Measurements from ENCODE around the gene GSTK1.
A peak's percentile ranks its signal among the peaks of the same experiment; 100 is the strongest.
"Not testable (repeated sequence)": the region's sequence is repeated elsewhere in the genome, so short reads cannot be mapped to it uniquely, and the experiment has no call there.

The GSTK1 gene

DNA sequence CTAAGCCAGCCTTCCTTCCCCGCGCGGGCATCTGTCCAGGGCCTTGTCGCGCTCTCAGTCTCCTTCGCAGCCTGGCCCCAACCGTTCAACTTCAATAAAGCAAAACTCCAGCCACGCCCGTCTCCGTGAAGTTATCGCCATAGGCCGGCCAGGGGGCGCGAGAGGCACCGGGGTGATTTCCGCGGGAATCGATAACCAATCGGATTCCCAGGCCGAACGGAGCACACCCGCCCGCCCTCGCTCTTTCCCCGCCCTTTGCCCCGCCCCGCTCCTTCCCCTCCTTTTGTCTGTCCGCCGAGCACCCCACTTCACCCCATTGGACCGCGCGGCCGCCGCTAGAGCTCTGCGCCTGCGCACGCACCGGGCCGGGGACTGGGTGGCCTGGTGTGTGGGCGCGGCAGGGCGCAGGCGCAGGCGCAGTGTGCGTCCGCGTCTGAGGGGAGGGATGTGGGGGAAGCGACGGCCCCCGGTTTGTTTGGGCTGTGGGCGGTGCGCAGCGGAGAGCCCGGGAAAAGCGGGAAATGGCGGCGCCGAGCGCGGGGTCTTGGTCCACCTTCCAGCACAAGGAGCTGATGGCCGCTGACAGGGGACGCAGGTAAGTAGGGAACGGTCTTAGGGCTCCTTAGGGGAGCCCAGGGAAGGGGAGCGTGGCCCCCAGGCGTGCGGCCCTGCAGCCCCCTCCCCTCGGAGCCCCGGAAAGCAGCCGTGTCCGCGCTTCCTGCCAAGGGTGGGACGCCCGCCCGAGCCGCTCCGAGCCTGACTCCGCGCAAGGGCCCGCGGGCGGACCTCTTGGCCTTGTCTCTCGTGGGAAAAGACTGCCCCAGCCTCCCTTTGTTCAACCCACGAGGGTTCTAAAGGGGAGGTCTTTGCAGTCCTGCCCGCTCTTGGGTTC, 24.9 kb downstream of the GSTK1 start, which contains the start of gene CASP2:
Gene CASP2, plus strand, starts transcription at position 417 of the 892 bp plus-strand sequence. Its CDS starts 105 bp downstream, at position 522.
- ChIA-PET CTCF (interaction anchor here (0.6 to 3.1 kb wide), 14 partner anchors 10 to 92 kb away, joined by 3 to 21 read pairs (median 4); partner anchors contain the start of gene GSTK1), POLR2A (interaction anchor here (0.6 to 1.0 kb wide), 5 partner anchors 9 to 100 kb away, joined by 3 to 8 read pairs (median 3); partner anchors contain the start of gene GSTK1)
- DNase-seq (ENCODE audit: extremely low spot score): peak; percentile 100
- TF ChIP-seq, protein P1, sequence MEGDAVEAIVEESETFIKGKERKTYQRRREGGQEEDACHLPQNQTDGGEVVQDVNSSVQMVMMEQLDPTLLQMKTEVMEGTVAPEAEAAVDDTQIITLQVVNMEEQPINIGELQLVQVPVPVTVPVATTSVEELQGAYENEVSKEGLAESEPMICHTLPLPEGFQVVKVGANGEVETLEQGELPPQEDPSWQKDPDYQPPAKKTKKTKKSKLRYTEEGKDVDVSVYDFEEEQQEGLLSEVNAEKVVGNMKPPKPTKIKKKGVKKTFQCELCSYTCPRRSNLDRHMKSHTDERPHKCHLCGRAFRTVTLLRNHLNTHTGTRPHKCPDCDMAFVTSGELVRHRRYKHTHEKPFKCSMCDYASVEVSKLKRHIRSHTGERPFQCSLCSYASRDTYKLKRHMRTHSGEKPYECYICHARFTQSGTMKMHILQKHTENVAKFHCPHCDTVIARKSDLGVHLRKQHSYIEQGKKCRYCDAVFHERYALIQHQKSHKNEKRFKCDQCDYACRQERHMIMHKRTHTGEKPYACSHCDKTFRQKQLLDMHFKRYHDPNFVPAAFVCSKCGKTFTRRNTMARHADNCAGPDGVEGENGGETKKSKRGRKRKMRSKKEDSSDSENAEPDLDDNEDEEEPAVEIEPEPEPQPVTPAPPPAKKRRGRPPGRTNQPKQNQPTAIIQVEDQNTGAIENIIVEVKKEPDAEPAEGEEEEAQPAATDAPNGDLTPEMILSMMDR (IDR thresholded peaks at IDR 0.05; ENCODE audit: control extremely low read depth, extremely low read depth, low read depth, missing control alignments): peak; percentile 28

DNA sequence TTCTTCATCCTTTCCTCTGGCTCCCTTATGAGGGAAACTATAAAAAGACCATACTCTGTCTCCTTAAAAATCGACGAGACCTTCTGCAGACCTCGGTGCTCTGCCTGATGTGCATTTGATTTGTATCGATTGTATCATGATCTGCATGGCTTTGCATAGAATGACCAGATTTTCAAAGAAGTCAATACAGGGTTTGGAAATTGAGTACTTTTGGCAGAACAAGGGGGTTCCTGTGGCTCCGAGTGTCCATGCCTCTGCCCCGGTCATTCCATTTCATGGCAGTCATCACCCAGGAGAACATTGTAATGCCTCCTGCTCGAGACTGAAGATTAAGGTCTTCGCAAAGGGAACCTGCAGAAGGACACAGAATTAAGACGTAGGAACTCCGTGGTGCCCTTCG, 25.6 kb downstream of the GSTK1 start:
- TF ChIP-seq, protein P1 (IDR thresholded peaks at IDR 0.05; ENCODE audit: control extremely low read depth, extremely low read depth, low read depth, missing control alignments): no peak
- no peak for DNase-seq (ENCODE audit: extremely low spot score)
- CTCF ChIA-PET: interaction anchor here (1.2 to 3.1 kb wide), 6 partner anchors 9 to 49 kb away, joined by 3 to 21 read pairs (median 6); no protein-coding TSS in a partner anchor
- POLR2A ChIA-PET: no interaction called here

DNA sequence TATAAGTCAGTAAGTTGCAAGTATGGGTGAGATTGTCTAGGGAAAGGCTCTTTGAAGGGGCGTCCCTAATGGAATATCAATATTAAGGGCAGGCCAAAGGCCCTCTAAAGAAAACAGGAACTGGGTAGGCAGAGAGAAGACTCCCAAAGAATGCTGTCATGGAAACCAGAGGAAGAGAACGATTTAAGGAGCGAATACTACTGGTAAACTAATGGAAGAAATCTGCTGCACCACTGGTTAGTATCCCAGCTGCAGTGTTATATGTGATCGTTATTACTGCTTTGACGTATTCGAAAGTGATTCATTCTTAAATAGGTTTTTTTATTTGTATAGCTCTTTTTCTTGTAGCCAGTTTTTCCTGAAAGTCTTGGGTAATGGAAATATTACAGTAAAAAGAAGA, 26.2 kb downstream of the GSTK1 start:
- ChIA-PET CTCF (interaction anchor here (0.8 to 3.5 kb wide), 3 partner anchors 11 to 49 kb away, joined by 3 to 18 read pairs (median 4); partner anchors contain the start of gene GSTK1), POLR2A (interaction anchor here (0.7 to 0.8 kb wide), 2 partner anchors 10 to 13 kb away, joined by 6 to 21 read pairs; no protein-coding TSS in a partner anchor)
- no peak for DNase-seq (ENCODE audit: extremely low spot score)
- TF ChIP-seq, protein P1 (IDR thresholded peaks at IDR 0.05; ENCODE audit: control extremely low read depth, extremely low read depth, low read depth, missing control alignments): no peak

DNA sequence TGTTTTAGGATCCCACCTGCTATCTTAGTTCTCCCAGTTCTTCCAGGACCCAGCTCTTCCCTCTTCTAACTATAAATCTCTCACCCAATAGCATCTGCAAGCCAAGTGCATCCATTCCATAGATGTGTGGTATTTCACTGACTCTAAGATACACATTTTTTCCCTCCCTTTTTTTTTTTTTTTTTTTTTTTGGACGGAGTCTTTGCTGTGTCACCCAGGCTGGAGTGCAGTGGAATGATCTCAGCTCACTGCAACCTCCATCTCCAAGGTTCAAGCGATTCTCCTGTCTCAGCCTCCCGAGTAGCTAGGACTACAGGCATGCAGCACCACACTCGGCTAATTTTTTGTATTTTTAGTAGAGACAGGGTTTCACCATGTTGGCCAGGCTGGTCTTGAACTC, 26.6 kb downstream of the GSTK1 start:
- DNase-seq (ENCODE audit: extremely low spot score): not testable (repeated sequence)
- CTCF ChIA-PET: interaction anchor here (0.8 to 3.5 kb wide), 4 partner anchors 9 to 49 kb away, joined by 3 to 18 read pairs (median 4); partner anchors contain the start of gene GSTK1
- POLR2A ChIA-PET: interaction anchor here (0.7 to 0.8 kb wide), 2 partner anchors 9 to 14 kb away, joined by 6 to 21 read pairs; no protein-coding TSS in a partner anchor

DNA sequence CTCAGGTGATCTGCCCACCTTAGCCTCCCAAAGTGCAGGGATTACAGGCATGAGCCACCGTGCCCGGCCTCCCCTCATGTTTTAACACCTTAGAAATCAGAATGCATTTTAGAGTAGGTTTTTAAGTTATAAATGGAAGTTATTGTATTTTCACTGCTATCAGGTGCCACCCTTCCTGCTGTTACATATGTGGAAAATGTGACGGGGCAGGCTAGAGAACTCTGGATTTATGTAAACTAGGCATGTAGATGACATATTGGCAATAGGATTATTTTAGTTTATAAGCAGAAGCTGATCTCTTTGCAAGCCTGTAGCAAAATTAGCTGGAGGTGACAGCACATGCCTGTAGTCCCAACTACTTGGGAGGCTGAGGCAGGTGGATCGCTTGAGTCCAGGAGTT, 27.1 kb downstream of the GSTK1 start:
- CTCF ChIA-PET: interaction anchor here (1.1 to 3.5 kb wide), 4 partner anchors 9 to 27 kb away, joined by 3 to 18 read pairs (median 4); partner anchors contain the start of gene GSTK1
- POLR2A ChIA-PET: no interaction called here
- no peak for DNase-seq (ENCODE audit: extremely low spot score)
- TF ChIP-seq, protein P1 (IDR thresholded peaks at IDR 0.05; ENCODE audit: control extremely low read depth, extremely low read depth, low read depth, missing control alignments): no peak

DNA sequence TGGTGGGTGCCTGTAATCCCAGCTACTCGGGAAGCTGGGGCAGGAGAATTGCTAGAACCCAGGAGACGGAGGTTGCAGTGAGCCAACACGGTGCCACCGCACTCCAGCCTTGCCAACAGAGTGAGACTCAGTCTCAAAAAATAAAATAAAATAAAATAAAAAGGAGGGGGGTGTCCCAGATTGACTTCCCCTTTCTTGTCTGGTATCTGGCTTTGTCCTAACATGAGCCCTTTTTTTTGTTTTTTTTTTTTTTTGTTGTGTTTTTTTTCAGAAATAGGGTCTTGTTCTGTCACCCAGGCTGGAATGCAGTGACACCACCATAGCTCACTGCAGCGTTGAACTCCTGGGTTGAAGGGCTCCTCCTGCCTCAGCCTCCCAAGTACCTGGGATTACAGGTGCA, 29.6 kb downstream of the GSTK1 start:
- DNase-seq (ENCODE audit: extremely low spot score): no peak
- TF ChIP-seq, protein P1 (IDR thresholded peaks at IDR 0.05; ENCODE audit: control extremely low read depth, extremely low read depth, low read depth, missing control alignments): no peak
- POLR2A ChIA-PET: interaction anchor here (0.7 kb wide), 1 partner anchor 69 kb away, joined by 5 read pairs; no protein-coding TSS in a partner anchor
- CTCF ChIA-PET: interaction anchor here (1.2 to 3.1 kb wide), 8 partner anchors 12 to 87 kb away, joined by 3 to 16 read pairs (median 4); no protein-coding TSS in a partner anchor

Measured in GM10248 (cell line).